WTC11 (cell line): Measurements from ENCODE around the gene KNOP1. TPM values are rescaled to one million over a fixed set of nuclear protein-coding genes. Genes with fewer than 3 reads are reported as not detected.

Experiments
- ATAC-seq: fragments of 200-7000 bp; cut with Tn5 transposase; 2 replicates; pipeline ENCODE4 v1.10.0; 2021; ENCODE audit warnings: mild to moderate bottlenecking, moderate library complexity
- CTCF ChIA-PET: fragments of 300-600 bp; sonication (Branson Sonifier 250); formaldehyde crosslinking; loops from one replicate; lab custom pipeline; 2021; ENCODE audit warnings: antibody characterized with exemption; lab: Charles Lee
- POLR2A ChIA-PET: fragments of 350-600 bp; sonication (Branson Sonifier 250); formaldehyde crosslinking; loops from one replicate; lab custom pipeline; 2021; ENCODE audit warnings: antibody characterized with exemption; lab: Charles Lee
- DNase-seq: peaks from one replicate; pipeline ENCODE4 v3.0.0; 2021; ENCODE audit warnings: low spot score
- H3K27ac Mint-ChIP-seq: 2 replicates; pipeline ENCODE4 v1.8.0; 2021; ENCODE audit warnings: mixed read lengths
- H3K27me3 Mint-ChIP-seq: 2 replicates; pipeline ENCODE4 v1.8.0; 2021; ENCODE audit warnings: low read depth, mild to moderate bottlenecking, moderate library complexity, mixed read lengths
- H3K36me3 Mint-ChIP-seq: 2 replicates; pipeline ENCODE4 v1.8.0; 2021; ENCODE audit warnings: mixed read lengths
- H3K4me1 Mint-ChIP-seq: 2 replicates; pipeline ENCODE4 v1.8.0; 2022; ENCODE audit warnings: mixed read lengths
- H3K4me3 Mint-ChIP-seq: 2 replicates; pipeline ENCODE4 v1.8.0; 2021; ENCODE audit warnings: mild to moderate bottlenecking, moderate library complexity, mixed read lengths
- H3K9me3 Mint-ChIP-seq: 2 replicates; pipeline ENCODE4 v1.8.0; 2021; ENCODE audit warnings: mixed read lengths
- ELF4 ChIP-seq: sonication (generic); formaldehyde crosslinking; IDR thresholded peaks from 2 replicates; pipeline ENCODE4 v1.8.1; 2022; ENCODE audit warnings: low read depth, mild to moderate bottlenecking, moderate library complexity, missing genetic modification reagents
- EMX1 ChIP-seq: fragments of 250-450 bp; sonication (Bioruptor Pico); IDR thresholded peaks from 2 replicates; pipeline ENCODE4 v1.8.0; 2021; ENCODE audit warnings: mild to moderate bottlenecking
- FOXP1 ChIP-seq: sonication (generic); formaldehyde crosslinking; IDR thresholded peaks from 2 replicates; pipeline ENCODE4 v1.8.0; 2022; ENCODE audit warnings: missing genetic modification reagents, mild to moderate bottlenecking, moderate library complexity, borderline replicate concordance
- IRF2 ChIP-seq: sonication (generic); formaldehyde crosslinking; IDR thresholded peaks from 2 replicates; pipeline ENCODE4 v1.8.0; 2022; ENCODE audit warnings: low read depth, missing genetic modification reagents, borderline replicate concordance
- KAT7 ChIP-seq: sonication (generic); formaldehyde crosslinking; IDR thresholded peaks from 2 replicates; pipeline ENCODE4 v1.8.1; 2023; ENCODE audit warnings: missing genetic modification reagents, mild to moderate bottlenecking, borderline replicate concordance
- NFYB ChIP-seq: sonication (generic); formaldehyde crosslinking; conservative IDR thresholded peaks from 2 replicates; pipeline ENCODE4 v1.8.0; 2022; ENCODE audit warnings: low read depth, missing genetic modification reagents
- NR1H2 ChIP-seq: sonication (generic); formaldehyde crosslinking; IDR thresholded peaks from 2 replicates; pipeline ENCODE4 v1.9.0; 2021; ENCODE audit warnings: mild to moderate bottlenecking, moderate library complexity, missing genetic modification reagents
- NR3C1 ChIP-seq: sonication (generic); formaldehyde crosslinking; conservative IDR thresholded peaks from 2 replicates; pipeline ENCODE4 v1.8.1; 2023; ENCODE audit warnings: low read depth, mild to moderate bottlenecking, missing genetic modification reagents
- PRRX2 ChIP-seq: fragments of 250-450 bp; sonication (Bioruptor Pico); IDR thresholded peaks from 2 replicates; pipeline ENCODE4 v1.8.0; 2021; ENCODE audit warnings: mild to moderate bottlenecking
- SOX15 ChIP-seq: fragments of 250-450 bp; sonication (Bioruptor Pico); IDR thresholded peaks from 2 replicates; pipeline ENCODE4 v1.9.0; 2021; ENCODE audit warnings: mild to moderate bottlenecking
- TEAD1 ChIP-seq: sonication (generic); formaldehyde crosslinking; IDR thresholded peaks from 2 replicates; pipeline ENCODE4 v1.8.0; 2022; ENCODE audit warnings: mild to moderate bottlenecking, missing genetic modification reagents
- TP53 ChIP-seq: sonication (generic); formaldehyde crosslinking; IDR thresholded peaks from 2 replicates; pipeline ENCODE4 v1.8.1; 2023; ENCODE audit warnings: mild to moderate bottlenecking, missing genetic modification reagents
- ZNF219 ChIP-seq: sonication (generic); formaldehyde crosslinking; IDR thresholded peaks from 2 replicates; pipeline ENCODE4 v1.8.0; 2023; ENCODE audit warnings: missing genetic modification reagents, mild to moderate bottlenecking, borderline replicate concordance
- total RNA-seq: library from RNA; stranded (reverse); gene quantifications from 3 replicates; pipeline ENCODE4 v1.2.3, GENCODE V29; 2021
- TF ChIP-seq, protein P1 (sequence below): sonication (generic); formaldehyde crosslinking; IDR thresholded peaks from 2 replicates; pipeline ENCODE4 v1.8.1; 2022; ENCODE audit warnings: mild to moderate bottlenecking, missing genetic modification reagents, moderate library complexity, borderline replicate concordance
- TF ChIP-seq, protein P2 (sequence below): sonication (generic); formaldehyde crosslinking; IDR thresholded peaks from 2 replicates; pipeline ENCODE4 v1.8.1; 2022; ENCODE audit warnings: mild to moderate bottlenecking, moderate library complexity, missing genetic modification reagents
- TF ChIP-seq, protein P3 (sequence below): sonication (generic); formaldehyde crosslinking; IDR thresholded peaks from 2 replicates; pipeline ENCODE4 v1.8.1; 2023; ENCODE audit warnings: mild to moderate bottlenecking, missing genetic modification reagents
- TF ChIP-seq, protein P4 (sequence below): sonication (generic); formaldehyde crosslinking; IDR thresholded peaks from 2 replicates; pipeline ENCODE4 v1.8.1; 2023; ENCODE audit warnings: mild to moderate bottlenecking, missing genetic modification reagents, borderline replicate concordance

The KNOP1 gene
- total RNA-seq, 1 experiment from 2014 or later = 102 TPM

DNA sequence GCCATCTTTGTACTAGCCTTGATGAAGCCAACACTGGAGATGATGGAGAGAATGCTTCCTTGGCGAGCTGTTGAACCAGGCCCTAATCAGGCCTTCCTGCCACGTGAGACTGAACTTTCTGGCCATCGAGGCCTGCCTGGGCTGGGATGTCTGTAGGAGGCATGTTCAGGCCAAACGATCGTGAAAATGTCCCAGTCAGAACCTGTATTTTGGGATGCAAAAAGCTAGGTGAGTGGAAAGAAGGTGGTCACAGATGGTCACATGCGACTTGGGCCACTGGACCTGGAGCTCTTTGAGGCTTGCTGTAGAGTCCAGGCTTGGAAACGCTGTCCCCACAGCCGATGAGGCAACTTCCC is 12.9 kb downstream of the KNOP1 start:
- ChIA-PET CTCF (no interaction called here), POLR2A (no interaction called here)
- H3K9me3 Mint-ChIP-seq = no peaks in the 10 kb centered on the region
- H3K27me3 Mint-ChIP-seq = no peaks in the 10 kb centered on the region
- TF ChIP-seq NR3C1 (CRISPR knock-in tag) (no peak), ELF4 (no peak), TP53 (CRISPR knock-in tag) (no peak), NR1H2 (no peak), IRF2 (no peak), ZNF219 (CRISPR knock-in tag) (no peak), NFYB (CRISPR knock-in tag) (no peak), SOX15 (no peak), TEAD1 (no peak)
- TF ChIP-seq, protein P1, sequence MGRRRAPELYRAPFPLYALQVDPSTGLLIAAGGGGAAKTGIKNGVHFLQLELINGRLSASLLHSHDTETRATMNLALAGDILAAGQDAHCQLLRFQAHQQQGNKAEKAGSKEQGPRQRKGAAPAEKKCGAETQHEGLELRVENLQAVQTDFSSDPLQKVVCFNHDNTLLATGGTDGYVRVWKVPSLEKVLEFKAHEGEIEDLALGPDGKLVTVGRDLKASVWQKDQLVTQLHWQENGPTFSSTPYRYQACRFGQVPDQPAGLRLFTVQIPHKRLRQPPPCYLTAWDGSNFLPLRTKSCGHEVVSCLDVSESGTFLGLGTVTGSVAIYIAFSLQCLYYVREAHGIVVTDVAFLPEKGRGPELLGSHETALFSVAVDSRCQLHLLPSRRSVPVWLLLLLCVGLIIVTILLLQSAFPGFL (CRISPR knock-in tag) = no peak
- TF ChIP-seq, protein P2, sequence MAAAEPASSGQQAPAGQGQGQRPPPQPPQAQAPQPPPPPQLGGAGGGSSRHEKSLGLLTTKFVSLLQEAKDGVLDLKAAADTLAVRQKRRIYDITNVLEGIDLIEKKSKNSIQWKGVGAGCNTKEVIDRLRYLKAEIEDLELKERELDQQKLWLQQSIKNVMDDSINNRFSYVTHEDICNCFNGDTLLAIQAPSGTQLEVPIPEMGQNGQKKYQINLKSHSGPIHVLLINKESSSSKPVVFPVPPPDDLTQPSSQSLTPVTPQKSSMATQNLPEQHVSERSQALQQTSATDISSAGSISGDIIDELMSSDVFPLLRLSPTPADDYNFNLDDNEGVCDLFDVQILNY (CRISPR knock-in tag) = no peak
- TF ChIP-seq, protein P3, sequence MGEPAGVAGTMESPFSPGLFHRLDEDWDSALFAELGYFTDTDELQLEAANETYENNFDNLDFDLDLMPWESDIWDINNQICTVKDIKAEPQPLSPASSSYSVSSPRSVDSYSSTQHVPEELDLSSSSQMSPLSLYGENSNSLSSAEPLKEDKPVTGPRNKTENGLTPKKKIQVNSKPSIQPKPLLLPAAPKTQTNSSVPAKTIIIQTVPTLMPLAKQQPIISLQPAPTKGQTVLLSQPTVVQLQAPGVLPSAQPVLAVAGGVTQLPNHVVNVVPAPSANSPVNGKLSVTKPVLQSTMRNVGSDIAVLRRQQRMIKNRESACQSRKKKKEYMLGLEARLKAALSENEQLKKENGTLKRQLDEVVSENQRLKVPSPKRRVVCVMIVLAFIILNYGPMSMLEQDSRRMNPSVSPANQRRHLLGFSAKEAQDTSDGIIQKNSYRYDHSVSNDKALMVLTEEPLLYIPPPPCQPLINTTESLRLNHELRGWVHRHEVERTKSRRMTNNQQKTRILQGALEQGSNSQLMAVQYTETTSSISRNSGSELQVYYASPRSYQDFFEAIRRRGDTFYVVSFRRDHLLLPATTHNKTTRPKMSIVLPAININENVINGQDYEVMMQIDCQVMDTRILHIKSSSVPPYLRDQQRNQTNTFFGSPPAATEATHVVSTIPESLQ = no peak
- peak overlapping the region; percentile 49; the same call in 1 of the 2 replicates for H3K27ac Mint-ChIP-seq
- no peak overlapping the region for H3K4me3 Mint-ChIP-seq
- H3K36me3 Mint-ChIP-seq = peaks cover 88% of the 10 kb centered on the region
- DNase-seq (no peak), ATAC-seq (no peak)
- H3K4me1 Mint-ChIP-seq = peaks cover 26% of the 10 kb centered on the region

DNA sequence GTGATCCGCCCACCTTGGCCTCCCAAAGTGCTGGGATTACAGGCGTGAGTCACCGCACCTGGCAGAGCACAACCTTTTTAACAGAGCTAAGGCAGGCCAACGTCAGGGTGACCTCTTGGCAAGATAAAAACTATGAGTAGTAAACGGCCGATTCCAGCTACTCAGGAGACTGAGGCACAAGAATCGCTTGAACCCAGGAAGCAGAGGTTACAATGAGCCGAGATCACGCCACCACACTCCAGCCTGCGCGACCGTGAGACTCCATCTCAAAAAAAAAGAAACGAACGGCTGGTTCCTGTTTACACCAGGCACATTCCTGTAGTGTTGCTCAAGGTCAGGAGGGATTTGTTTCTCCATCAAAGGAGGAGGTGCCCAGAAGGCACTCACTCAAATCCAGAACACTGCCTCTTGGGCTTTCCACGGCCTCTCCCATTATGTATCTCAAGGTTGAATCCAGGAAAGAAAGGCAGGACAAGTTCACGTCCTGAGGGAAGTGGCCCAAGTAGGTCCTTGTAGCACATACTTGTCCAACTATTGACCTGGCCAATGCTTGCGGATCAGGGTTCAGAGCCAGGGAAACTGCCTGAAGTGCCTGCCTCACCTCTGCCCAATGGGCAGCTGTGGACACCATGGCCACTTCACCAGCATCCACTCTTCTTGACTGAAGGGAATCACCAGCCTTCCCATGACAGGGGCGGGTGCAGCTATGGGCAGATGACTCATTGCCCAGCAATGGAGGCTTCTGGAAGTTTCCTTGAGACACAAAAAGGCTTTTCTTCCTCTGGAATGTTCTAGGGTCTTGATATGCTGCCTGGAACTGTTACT is 13.5 kb downstream of the KNOP1 start:
- H3K4me1 Mint-ChIP-seq = peaks cover 20% of the 10 kb centered on the region
- ChIA-PET POLR2A (no interaction called here), CTCF (no interaction called here)
- DNase-seq (no peak), ATAC-seq (no peak)
- H3K9me3 Mint-ChIP-seq = no peaks in the 10 kb centered on the region
- no peak overlapping the region for H3K4me3 Mint-ChIP-seq
- H3K27me3 Mint-ChIP-seq = no peaks in the 10 kb centered on the region
- peak overlapping the region; percentile 49; the same call in 1 of the 2 replicates for H3K27ac Mint-ChIP-seq
- peaks cover 88% of the 10 kb centered on the region for H3K36me3 Mint-ChIP-seq
- TF ChIP-seq, protein P4, sequence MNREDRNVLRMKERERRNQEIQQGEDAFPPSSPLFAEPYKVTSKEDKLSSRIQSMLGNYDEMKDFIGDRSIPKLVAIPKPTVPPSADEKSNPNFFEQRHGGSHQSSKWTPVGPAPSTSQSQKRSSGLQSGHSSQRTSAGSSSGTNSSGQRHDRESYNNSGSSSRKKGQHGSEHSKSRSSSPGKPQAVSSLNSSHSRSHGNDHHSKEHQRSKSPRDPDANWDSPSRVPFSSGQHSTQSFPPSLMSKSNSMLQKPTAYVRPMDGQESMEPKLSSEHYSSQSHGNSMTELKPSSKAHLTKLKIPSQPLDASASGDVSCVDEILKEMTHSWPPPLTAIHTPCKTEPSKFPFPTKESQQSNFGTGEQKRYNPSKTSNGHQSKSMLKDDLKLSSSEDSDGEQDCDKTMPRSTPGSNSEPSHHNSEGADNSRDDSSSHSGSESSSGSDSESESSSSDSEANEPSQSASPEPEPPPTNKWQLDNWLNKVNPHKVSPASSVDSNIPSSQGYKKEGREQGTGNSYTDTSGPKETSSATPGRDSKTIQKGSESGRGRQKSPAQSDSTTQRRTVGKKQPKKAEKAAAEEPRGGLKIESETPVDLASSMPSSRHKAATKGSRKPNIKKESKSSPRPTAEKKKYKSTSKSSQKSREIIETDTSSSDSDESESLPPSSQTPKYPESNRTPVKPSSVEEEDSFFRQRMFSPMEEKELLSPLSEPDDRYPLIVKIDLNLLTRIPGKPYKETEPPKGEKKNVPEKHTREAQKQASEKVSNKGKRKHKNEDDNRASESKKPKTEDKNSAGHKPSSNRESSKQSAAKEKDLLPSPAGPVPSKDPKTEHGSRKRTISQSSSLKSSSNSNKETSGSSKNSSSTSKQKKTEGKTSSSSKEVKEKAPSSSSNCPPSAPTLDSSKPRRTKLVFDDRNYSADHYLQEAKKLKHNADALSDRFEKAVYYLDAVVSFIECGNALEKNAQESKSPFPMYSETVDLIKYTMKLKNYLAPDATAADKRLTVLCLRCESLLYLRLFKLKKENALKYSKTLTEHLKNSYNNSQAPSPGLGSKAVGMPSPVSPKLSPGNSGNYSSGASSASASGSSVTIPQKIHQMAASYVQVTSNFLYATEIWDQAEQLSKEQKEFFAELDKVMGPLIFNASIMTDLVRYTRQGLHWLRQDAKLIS (CRISPR knock-in tag) = no peak
- TF ChIP-seq KAT7 (CRISPR knock-in tag) (no peak), FOXP1 (no peak), PRRX2 (CRISPR knock-in tag) (no peak), EMX1 (CRISPR knock-in tag) (no peak)
